ENCODE results near the gene EPHX1. TPM values are rescaled to one million over a fixed set of nuclear protein-coding genes. Genes with fewer than 3 reads are reported as not detected.

EPHX1 gene
- total RNA-seq, 2 experiments from 2014 or later = 1.5 to 2.0 TPM

Other genes starting within 250 kb of the EPHX1 start
- gene ENAH, start 157.0 kb upstream of the EPHX1 start, total RNA-seq = not detected
- 100 to 1,000 TPM; 240 to 247 TPM for gene SRP9, start 32.3 kb upstream of the EPHX1 start, total RNA-seq
- 10 to 100 TPM; 83.5 to 85.8 TPM for gene TMEM63A, start 72.3 kb downstream of the EPHX1 start, total RNA-seq
- not detected for gene LEFTY1, start 79.0 kb downstream of the EPHX1 start, total RNA-seq
- gene PYCR2, start 114.1 kb downstream of the EPHX1 start, total RNA-seq = 100 to 1,000 TPM; 122 to 126 TPM
- not detected for gene LEFTY2, start 131.1 kb downstream of the EPHX1 start, total RNA-seq
- gene SDE2, start 189.2 kb downstream of the EPHX1 start, total RNA-seq = 10 to 100 TPM; 15.4 to 16.9 TPM

Data from activated CD8-positive, alpha-beta T cell treated with anti-CD3 and anti-CD28 coated beads, Interleukin-2, amount 10 ng/mL, durations not matched to agents 7 days and 5 days (primary cell).